GM19438 (cell line): Measurements from ENCODE around the gene TTLL9.
"Not testable (repeated sequence)": the region's sequence is repeated elsewhere in the genome, so short reads cannot be mapped to it uniquely, and the experiment has no call there.

Experiments used
- ATAC-seq: cut with Tn5 transposase; IDR thresholded peaks from one replicate; pipeline ENCODE4 v1.9.1; 2021; ENCODE audit warnings: low read depth; ENCODE audit not compliant: unreplicated experiment

Gene TTLL9, protein sequence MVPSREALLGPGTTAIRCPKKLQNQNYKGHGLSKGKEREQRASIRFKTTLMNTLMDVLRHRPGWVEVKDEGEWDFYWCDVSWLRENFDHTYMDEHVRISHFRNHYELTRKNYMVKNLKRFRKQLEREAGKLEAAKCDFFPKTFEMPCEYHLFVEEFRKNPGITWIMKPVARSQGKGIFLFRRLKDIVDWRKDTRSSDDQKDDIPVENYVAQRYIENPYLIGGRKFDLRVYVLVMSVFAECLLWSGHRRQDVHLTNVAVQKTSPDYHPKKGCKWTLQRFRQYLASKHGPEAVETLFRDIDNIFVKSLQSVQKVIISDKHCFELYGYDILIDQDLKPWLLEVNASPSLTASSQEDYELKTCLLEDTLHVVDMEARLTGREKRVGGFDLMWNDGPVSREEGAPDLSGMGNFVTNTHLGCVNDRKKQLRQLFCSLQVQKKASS

DNA sequence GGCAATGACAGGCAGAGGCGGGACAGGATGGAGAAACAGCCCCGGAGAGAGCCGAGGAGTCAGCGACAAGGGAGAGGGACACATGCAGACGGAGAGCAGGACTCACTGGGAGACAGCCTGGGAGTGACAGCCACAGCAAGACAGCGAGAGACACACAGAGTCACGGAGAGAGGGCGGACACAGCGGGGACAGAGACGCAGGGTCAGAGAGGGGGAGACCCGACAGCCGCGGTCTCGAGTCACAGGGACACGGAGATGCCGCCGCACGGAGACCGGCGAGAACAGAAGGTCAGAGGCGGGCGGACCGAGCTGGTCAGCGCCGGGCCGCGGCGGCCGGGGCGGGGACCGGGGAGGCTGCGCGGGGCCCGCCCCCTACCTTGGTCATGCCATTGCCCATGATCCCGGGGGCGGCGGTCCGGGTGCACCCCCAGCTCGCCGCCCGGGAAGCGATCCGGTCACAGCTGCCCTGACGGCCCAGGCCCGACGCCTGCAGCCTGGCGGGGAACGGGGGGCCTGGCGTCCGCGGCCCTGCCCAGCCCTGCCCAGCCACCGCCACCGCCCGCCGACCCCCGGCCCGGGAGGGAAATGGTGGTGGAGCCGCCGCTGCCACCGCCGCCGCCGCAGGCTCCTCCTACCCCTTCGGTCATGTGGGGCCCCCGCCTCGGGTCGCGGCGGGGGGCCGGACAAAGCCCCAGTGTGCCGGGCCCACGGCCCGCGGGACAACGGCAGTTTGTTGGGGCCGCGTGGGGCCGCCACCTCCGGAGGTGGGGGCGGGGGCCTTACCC is at the start of gene TTLL9, which contains the start of gene DUSP15:
Gene TTLL9 (plus strand): TSS at position 693 of the 784 bp plus-strand sequence. CDS start 493 bp downstream, outside the sequence.
Gene DUSP15 (minus strand): TSS at position 586 of the 784 bp plus-strand sequence. CDS start 190 bp downstream, at position 396.
- ATAC-seq: no peak

DNA sequence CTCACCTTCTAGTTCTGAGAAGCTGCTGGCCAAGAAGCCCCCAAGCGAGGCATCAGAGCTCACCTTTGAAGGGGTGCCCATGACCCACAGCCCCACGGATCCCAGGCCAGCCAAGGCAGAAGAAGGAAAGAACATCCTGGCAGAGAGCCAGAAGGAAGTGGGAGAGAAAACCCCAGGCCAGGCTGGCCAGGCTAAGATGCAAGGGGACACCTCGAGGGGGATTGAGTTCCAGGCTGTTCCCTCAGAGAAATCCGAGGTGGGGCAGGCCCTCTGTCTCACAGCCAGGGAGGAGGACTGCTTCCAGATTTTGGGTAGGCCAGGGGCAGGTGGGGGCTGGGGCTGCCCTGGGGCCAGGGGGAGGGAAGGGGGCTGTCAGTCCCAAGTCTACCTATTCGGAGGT is 49.0 kb upstream of the TTLL9 start:
- ATAC-seq: no peak

DNA sequence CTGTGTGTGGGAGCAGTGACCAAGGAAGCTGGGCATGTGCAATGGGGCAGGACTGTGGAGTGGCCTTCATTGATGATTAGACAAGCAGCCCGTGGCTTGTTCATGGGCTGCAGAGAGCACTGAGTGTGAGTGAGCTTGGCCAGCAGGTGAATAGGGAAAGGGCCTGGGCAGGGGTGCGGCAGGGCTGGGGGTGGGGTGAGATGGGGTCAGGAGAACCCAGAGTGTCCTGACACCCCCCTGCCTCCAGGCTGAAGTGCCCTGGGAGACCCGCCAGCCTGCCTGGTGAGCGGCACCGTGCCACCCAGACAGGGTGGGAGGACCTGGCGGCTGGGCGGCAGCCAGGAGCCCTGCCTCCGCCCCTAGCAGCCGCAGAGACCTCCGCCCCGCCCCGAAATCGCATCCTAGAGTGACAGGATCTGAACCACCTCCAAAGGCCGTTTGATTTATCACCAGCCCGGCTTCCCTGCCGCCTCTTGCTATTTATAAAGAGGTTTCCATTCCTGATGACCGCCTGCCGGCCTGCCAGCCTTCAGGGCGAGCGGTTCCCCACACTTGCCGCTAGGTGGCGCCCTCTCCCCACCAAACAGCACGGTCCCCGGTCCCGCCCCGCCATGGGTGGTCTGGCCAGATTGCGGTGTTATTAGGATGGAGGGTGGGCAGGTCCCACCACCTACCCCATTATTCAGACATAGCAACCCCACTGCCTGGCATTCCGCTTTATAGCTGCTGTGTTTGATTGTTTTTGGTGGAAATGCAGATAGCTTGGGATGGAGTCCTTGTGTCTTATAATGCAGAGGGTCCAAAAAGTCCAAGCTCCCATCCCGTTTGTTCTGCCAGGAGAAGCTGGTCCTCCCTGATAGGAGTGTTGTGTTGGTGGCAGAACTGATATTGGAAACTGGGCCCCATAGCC is 47.8 kb upstream of the TTLL9 start:
- no peak for ATAC-seq

DNA sequence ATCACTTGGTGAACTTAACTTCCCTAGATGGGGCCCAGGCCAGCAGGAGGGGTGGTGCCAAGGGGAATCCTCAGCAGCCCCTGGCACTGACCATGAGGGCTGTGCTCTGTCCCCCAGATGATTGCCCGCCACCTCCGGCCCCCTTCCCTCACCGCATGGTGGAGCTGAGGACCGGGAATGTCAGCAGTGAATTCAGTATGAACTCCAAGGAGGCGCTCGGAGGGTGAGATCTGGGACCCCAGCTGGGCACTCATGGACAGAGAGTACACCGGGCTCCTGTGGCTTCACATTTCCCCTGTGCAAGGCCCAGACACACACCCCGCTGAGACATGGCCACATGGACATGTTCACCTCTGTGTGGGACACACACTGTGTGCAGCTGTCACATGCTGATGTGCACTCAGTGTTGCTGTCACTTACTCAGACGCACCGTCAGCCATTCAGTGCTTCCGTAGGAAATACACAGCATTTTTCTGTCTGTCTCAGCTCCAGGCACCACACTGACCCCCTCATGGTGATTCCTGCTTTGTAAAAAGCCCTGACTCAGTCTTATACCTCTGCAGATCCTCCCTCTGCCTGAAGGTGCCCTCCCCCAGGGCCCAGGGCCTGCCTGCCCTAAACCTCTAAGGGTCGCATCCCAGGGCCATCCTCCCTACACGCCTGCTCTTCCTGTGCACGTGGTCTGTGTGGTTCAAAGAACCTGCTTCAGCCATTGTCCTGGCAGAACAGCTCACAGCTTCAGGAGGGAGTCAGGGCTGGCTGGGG is 46.9 kb upstream of the TTLL9 start:
- no peak for ATAC-seq

DNA sequence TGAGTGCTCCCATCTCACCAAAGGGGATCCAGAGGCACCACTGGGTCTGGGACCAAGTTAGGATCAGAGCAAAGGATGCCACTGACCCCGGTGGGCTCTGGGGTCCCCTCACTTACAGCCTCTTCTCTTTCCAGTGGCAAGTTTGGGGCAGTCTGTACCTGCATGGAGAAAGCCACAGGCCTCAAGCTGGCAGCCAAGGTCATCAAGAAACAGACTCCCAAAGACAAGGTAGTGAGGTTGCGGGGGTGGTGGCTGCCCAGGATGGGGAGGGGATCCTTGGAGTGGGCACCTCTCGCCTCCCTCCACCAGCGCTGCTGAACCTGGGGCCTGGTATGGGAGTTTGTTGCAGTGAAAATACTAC is 46.3 kb upstream of the TTLL9 start:
- no peak for ATAC-seq

DNA sequence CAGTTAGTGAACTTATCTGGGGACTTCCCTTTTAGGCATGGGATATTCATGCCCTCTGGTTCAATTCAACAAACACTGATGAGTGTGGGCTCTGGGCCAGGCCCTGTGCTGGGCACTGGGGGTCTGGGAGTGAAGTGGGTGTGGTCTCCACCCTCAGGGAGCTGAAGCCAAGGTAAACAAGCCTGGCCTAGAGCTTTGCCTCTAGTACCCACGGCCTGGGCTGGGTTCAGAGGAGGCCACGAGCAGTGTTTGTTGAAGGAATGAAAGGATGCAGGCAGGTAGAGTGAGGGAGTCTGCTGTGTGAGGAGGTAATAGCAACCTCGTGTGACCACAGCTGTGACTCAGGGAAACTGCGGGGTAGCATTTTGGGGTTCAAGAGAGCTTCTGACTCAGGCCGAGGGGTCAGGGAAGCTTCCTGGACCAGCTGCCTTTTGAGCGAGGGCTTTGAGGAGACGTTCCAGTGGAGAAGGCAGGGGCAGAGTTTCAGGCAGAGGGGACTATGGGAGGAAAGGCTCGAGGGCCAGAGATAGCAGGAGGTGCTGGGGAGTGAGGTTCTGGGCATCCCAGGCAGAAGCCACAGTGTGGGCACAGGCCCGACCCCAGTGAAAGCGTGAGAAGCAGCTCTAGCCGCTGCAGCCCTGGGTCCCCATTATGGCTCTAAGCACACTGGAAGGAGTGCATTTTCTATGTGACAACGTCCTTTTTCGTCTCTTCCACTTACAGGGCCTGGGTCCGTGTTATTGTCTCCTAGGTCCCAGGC is 45.7 kb upstream of the TTLL9 start:
- no peak for ATAC-seq

DNA sequence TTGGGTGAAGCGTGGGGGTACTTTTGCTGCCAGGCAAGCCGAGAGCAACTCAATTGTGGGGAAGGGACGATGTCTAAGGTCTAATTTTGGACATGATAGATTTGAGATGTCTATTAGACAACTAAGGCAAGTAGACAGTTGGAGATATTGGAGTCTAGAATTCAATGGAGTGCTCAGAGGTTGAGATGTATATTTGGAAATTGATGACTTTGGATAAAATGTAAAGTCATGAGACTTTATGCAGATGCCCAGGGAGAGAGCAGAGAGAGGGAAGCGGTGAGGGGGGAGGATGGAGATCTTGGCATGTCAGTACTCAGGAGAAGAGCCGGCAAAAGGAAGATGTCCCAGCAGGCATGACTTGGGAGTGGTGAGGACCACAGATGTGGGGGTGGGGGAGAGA is 44.4 kb upstream of the TTLL9 start:
- no peak for ATAC-seq

DNA sequence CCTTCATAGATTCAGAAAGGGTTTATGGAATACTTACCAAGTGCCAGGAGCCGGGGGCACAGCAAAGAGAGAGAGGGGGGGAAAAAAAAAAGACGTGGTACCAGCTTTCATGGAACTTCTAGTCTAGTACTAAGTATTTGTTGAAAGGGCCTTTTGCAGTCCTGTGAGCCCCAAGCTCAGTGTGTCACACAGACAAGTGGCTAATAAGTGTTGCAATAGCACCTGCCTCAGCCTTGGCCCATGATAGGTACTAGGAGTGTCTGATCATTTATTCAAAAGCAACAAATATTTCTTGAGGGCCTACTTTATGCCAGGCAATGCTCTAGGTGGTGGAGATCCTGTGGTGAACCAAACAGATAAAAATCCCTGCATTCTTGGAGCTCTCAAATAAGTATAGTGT is 43.4 kb upstream of the TTLL9 start:
- no peak for ATAC-seq

DNA sequence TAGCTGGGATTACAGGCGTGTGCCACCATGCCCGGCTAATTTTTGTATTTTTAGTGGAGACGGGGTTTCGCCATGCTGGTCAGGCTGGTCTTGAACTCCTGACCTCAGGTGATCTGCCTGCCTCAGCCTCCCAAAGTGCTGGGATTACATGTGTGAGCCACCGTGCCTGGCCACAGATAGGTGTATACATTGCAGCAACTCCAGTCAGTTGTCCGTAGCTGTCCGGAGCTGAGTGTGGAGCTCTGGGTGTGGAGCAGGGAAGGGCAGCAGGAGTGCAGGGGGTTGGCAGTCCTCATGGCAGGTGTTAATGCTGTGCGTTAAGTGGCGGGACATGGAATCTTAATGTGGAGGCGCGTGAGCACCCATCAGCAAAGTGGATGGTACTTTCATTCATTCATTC is 42.4 kb upstream of the TTLL9 start:
- ATAC-seq: not testable (repeated sequence)

DNA sequence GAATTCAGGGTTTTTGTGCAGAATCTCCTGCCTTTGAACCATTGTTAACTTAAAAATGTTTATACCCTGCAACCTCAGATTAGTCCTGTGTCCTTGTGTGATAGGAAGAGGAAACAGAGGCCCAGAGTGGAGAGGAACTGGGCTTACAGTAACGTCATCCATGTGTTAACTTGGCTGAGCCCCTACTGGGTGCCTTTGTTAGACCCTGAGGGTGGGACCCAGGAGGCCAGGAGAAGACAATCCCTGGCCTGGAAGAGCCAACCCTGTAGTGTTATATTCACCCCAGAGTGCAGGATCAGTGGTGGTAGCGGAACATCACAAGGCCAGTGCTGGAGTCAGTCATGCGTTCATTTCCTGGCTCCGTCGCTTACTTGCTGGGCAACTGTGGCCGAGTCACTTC is 40.7 kb upstream of the TTLL9 start:
- no peak for ATAC-seq

DNA sequence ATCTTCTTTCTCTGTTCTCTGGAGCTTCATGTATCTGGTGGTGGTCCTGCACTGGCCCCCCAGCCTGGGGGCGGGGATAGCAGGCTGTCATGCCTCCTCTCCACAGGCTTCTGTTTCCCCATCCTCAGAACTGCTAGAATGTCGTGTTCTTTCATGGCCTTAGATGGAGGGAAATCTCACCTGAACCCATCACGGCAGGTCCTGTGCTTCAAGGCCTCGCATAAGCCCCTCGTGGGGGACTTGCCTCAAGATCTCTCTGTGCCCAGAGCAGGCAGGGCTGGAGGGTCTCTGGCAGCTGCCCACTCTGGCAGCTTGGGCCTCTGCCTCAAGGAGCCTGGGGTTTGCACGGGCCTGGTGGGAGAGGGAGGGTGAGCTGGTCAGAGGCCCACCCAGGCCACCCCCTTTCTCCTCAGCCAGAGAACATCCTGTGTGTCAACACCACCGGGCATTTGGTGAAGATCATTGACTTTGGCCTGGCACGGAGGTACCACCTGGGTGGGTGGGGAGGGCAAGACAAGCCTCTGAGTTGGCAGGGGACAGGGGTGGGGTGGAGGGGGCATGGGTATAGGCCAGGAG is 39.9 kb upstream of the TTLL9 start:
- no peak for ATAC-seq

DNA sequence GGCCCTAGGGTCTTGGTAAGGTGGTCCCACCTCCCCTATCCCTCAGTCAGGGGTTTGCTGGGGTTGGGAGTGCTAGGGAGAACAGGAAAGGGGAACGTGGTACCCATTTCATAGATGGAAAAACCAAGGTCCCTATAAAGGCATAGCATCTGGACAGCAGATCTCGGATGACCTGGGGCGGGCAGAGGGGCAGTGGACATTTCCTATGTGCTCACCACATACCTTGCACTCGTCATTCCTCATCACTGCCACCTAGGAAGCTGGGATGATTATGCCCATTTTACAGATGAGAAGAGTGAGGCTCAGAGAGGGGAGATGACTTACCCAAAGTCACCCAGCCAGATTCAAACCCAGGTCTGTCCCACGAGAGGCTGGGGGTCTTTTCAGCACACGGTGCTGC is 39.2 kb upstream of the TTLL9 start:
- ATAC-seq: no peak

DNA sequence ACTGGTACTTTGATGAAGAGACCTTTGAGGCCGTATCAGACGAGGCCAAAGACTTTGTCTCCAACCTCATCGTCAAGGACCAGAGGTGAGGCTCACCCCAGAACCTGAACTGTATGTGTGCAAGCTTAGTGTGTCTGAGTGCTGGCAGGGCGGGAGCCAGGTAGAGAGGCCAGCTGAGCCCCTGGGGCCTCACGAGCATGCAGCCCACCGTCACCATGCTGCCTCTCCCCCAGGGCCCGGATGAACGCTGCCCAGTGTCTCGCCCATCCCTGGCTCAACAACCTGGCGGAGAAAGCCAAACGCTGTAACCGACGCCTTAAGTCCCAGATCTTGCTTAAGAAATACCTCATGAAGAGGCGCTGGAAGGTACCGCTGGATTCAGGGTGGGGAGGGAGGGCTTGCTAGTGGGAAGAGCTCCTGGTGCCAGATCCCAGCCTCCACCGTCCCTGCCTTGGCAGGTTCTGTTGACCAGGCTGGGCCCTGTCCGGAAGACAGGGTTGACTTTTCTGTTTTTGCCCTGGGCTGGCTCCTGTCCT is 38.6 kb upstream of the TTLL9 start:
- no peak for ATAC-seq

DNA sequence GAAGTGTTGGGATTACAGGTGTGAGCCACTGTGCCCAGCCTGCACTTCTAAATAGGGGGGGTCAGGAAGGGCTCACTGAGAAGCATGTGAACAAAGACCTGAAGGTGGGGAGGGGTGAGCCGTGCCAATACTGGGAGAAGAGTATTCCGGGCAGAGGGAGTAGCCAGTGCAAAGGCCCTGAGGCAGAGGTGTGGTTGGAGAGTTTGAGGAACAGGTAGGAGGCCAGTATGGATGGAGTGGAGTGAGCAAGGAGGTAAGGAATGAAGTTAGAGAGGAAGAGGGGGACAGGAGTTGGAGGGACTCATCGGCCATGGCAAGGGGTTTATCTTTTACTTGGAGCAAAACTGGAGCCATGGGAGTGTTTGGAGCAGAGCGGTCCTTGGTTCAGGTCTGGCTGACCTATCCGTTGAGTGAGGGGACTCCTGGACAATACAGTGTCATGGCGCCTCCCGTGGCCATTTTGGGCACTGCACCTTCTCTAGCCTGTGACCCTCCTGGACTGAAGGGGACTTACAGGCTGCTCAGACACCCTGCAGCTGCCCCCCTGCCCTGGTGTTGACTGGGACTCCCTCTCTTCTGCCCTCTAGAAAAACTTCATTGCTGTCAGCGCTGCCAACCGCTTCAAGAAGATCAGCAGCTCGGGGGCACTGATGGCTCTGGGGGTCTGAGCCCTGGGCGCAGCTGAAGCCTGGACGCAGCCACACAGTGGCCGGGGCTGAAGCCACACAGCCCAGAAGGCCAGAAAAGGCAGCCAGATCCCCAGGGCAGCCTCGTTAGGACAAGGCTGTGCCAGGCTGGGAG is 37.1 kb upstream of the TTLL9 start:
- no peak for ATAC-seq

DNA sequence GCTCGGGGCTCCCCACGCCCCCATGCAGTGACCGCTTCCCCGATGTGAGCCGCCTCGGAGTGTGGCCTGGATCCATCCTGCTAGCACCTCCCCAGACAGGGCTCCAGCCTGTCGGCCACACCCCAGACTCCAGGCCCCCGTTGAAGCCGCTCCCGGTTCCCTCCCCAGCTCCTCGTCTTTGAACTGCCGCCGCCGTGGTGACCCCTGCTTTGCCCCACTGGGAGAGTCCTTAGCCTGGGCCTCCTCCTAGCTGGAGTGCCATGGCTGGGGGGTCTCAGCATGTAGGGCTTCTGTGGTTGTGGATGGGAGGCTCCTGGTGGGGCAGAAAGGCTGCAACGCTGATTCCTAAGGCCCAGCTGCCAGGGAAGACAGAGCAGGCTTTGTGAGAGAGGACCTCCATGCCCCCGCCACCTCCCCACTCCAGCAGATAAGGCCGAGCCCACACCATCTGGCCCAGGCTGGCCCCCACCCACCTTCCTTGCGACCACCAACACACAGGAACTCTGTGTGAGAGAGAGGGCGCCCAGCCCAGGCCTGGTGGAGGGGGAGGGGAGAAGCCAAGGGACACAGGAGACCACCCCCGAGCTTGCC is 36.4 kb upstream of the TTLL9 start:
- no peak for ATAC-seq

DNA sequence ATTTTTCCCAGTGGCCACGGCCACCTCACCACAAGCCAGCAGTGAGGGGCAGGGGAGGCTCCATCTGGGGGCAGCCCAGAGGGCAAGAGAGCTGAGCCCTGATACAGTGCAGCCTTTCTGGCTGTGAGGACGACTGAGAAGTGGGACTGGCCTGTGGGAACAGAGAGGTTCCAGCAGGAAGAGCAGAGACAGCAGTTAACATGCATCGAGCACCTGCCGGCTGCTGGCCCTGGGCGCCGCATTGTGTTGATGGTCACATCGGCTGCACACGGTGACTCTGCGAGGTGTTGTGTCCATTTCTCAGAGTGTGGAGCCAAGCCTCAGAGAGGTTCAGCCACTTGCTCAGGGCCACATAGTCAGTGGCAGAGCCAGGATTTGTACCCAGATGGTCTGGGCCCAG is 34.9 kb upstream of the TTLL9 start:
- ATAC-seq: no peak
